Endothelial cell of hepatic sinusoid (primary cell): ENCODE measurements around the gene OR52E4.

Experiments
- in situ Hi-C: cut with HindIII; loops from 2 replicates; pipeline ENCODE4 v1.10.0; 2017; ENCODE audit warnings: low sequenced_read_pairs

The OR52E4 gene

GRCh38 chr11:5880329-5880728 is at the start of gene OR52E4:
TSS of gene OR52E4 (plus strand) at chr11:5880629. CDS start at chr11:5884293, 3,664 bp downstream.
- in situ Hi-C loops, result no loop called here

GRCh38 chr11:5831196-5831829 is 49.1 kb upstream of the OR52E4 start:
- in situ Hi-C loops, result no loop called here

- in situ Hi-C loops, result no loop called here
Observed at GRCh38 chr11:5833446-5833845, 47.0 kb upstream of the OR52E4 start.

DNA sequence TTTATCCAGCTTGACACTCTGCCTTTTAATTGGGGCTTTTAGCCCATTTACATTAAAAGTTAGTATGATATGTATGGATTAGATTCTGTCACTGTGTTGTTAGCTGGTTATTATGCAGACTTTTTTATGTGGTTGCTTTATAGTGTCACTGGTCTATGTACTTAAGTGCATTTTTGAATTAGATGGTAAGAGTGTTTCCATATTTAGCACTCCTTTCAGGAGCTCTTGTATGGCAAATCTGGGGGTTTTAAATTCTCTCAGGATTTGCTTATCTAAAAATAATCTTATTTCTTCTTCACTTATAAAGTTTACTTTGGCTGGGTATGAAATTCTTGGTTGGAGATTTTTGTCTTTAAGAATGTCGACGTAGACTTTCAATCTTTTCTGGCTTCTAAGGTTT is 42.7 kb upstream of the OR52E4 start:
- in situ Hi-C loops, result no loop called here

DNA sequence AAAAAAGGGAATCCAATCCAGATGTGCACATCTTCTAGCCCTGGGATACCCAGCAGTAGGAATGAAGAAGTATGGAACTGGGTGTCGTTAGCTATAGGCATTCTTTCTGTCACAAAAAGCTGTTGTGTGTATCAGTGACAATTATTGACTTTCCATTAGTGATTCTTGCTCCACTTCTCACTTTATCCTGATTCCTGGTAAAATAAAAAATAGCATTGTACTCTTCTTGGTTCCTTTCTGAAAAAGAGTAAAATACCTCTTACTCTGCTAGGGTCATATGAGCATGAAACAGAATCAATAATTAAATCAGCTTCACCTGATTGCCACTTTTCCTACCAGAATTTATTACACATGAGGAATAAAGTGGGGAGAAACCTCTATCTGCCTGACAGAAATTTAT is 38.6 kb upstream of the OR52E4 start, which contains the start of gene OR52E6:
Gene OR52E6 (minus strand): TSS at position 101 of the 400 bp plus-strand sequence. CDS start 0 bp downstream, at position 101.
- in situ Hi-C loops, result no loop called here

DNA sequence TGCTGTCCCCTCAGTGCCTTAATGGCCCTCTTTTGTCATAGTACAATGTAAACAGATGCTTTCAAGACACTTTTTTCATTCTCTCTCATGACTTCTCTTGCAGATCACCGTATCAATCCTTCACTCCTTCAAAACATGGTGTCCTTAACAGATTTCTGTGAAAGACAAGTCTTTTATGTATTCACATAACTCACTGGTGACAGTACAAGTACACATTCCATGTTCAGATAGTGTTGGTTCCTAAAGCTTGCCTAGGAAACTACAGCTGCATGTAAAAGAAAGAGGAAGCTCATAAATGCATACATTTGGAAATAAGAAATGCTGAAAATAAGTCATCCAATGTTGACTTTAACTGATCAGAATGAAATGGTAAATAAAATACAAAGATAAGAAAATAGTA is 33.7 kb upstream of the OR52E4 start:
- in situ Hi-C loops, result no loop called here

DNA sequence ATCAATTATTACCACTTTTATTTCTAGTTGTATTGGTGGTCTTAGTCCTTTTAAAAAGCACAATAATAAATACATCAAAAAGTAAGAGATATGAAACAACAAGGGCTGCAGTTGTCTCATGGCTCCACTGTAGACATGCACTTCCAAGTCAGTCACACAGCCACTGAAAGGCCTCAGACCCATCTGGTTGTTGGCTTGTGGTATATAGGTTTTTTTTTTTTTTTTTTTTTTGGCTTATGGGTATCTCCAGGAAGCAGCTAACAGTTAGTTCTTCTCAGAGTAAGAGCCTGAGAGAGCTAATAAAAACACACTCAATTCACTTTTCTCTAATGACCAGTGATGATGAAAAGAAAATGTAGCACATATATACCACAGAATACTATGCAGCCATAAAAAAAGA is 32.7 kb upstream of the OR52E4 start:
- in situ Hi-C loops, result no loop called here

DNA sequence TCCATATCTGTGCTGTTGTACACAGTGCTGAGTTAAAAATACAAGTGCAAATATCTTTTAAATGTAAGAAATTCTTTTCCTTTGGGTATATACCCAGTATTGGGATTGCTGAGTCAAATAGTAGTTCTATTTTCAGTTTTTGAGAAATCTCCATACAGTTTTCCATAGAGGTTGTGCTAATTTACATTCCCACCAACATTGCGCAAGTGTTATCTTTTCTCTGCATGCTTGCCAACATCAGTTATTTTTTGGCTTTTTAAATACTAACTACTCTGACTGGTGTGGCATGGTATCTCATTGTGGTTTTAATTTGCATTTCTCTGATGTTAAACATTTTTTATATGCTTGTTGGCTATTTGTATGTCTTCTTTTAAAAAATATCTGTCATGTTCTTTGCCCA is 29.4 kb upstream of the OR52E4 start:
- in situ Hi-C loops, result no loop called here

DNA sequence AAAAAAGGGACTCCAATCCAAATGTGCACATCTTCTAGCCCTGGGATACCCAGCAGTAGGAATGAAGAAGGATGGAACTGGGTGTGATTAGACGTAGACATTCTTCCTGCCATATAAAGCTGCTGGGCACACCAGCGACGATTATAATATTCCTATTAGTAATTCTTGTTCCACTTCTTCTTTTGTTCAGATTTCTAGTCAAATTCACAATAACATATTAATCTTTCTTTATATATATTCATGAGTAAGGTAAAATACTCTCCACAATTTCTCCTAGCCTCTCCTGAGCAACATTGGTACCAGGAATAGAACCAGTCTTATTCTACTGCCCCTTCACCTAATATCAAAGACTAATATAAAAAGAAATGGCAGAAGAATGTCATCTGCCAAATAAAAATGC is 22.8 kb upstream of the OR52E4 start, which contains the start of gene OR52E8:
Gene OR52E8 (minus strand): TSS at position 101 of the 400 bp plus-strand sequence. CDS start 0 bp downstream, at position 101.
- in situ Hi-C loops, result no loop called here

DNA sequence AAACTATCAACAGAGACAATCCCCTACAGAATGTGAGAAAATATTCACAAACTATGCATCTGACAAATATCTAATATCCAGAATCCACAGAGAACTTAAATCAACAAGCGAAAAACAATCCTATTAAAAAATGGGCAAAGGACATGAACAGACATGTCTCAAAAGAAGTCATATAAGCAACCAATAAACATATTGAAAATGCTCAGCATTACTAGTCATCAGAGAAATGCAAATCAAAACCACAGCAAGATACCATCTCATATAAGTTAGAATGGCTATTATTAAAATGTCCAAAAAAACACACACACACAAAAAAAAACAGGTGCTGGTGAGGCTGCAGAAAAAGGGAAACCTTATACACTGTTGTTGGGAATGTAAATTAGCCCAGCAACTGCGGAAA is 14.6 kb upstream of the OR52E4 start:
- in situ Hi-C loops, result no loop called here

GRCh38 chr11:5878564-5878963 is 1.9 kb upstream of the OR52E4 start:
- in situ Hi-C loops, result no loop called here

DNA sequence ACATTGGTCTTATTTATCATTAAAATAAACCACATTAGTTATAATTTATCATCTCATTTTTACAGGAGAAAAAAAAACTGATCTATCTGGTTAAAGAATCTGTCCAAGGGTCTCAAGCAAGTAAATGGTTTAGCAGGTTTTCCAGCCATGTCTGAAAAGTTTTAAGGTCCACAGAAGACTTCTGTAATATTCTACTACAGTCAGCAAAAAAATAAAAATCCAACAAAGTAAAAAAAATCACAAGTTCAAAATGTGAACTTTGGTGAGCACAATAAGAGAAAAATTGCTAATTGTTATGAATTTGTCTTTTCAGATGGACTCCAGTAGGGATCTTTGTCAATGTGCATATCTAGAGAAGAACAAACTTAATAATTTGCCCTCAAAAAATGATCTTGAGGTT is 1.3 kb downstream of the OR52E4 start:
- in situ Hi-C loops, result no loop called here

GRCh38 chr11:5887172-5887571 is 6.7 kb downstream of the OR52E4 start:
- in situ Hi-C loops, result no loop called here

GRCh38 chr11:5887661-5888060 is 7.2 kb downstream of the OR52E4 start:
- in situ Hi-C loops, result no loop called here

DNA sequence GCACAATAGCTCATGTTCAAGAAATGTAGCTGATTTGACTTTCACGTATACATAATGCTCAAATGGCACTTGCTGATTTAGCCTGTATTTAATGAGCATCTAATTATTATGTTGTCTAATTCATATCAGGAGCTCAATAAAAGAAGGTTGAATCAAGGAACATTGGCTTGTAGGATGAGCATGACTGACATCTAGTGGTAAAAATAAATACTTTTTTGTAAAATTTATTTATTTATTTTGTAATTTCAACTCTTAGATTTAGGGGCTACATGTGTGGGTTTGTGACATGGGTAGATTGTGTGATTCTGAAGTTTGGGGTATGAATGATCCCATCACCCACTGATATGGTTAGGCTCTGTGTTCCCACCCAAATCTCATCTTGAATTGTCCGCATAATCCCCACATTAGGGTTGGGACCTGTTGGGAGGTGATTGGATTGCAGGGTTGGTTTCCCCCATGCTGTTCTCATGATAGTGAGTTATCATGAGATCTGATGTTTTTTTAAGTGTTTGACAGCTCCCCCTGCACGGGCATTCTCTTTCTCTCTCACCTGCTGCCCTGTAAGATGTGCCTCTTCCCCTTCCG is 10.9 kb downstream of the OR52E4 start:
- in situ Hi-C loops, result no loop called here

- in situ Hi-C loops, result no loop called here
Observed at GRCh38 chr11:5892908-5893307, 12.5 kb downstream of the OR52E4 start, which contains the start of gene OR52E5. TSS of gene OR52E5 (plus strand) at chr11:5893208. CDS start at chr11:5900777, 7,569 bp downstream.

DNA sequence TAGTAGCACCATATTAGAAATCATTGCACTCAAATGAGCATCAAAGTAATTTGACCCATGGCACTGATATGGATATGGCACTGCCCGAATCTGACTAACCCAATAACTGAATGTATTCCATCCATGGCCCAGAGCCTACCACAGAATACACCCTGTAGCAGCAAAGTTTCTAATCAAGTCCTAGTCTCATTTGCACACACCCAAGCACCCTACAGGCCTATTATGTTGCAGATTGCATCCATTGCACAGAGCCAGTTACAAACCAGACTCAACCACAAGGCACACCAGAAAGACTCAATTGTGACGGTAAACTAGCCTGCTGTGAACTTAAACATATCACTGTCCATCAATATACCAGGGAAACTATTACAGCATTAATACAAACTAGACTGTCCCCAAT is 19.1 kb downstream of the OR52E4 start:
- in situ Hi-C loops, result no loop called here

DNA sequence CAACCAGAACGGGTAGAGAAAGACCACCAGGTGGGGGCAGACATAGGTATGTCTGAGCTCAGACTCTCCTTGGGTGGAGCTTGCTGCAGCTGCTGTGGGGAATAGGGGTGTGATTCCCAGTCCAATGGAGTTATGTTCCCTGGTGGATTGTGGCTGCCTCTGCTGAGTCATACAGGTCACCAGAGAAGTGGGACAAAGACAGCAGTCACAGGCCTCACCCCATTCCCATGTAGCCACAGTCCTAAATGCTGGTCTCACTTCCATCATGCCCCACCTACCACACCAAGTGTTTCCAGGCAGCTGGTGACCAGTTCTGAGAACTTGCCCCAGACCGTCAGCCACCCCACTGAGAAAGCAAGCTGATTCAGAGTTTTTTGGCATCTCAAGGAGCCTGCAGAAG is 30.1 kb downstream of the OR52E4 start:
- in situ Hi-C loops, result loop anchor here (5.0 kb wide), 1 partner anchor 48 kb away; no protein-coding TSS in a partner anchor

DNA sequence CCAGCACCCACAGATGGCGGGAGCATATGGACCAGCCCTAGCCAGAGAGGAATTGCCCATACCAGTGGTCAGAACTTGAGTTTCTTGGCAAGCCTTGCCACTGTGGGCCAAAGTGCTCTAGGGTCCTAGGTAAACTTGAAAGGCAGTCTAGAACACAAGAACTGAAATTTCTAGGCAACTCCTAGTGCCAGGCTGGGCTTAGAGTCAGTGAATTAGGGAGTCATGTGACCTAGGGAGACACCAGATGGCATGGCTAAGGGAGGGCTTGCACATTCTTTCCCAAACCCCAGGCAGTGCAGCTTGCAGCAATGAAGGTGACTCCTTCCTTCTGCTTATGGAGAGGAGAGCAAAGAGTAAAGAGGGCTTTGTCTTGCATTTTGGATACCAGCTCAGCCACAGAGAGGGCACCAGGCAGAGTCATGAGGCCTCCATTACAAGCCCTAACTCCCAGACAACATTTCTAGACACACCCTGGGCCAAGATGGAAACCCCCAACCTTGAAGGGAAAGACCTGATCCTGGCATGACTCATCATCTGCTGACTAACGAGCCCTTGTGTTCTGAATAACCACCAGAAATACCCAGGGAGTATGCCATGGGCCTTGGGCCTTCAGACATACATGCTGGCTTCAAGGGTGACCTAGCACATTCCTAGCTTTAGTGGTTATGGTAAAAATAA is 42.5 kb downstream of the OR52E4 start:
- in situ Hi-C loops, result no loop called here

DNA sequence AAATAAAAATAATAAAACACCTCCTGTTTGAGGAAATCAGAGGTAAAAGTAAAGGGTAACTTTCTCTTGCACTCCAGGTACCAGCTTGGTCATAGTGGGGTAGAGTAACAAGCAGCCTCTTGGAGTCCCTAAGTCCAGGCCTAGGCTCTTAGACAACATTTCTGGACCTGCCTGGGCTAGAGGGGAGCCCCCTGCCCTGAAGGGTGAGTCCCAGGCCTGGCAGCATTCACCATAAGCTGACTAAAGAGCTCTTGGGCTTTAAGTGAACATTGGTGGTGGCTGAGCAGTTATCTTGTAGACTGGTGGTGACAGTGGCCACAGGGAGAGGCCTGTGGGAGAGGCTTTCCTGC is 43.0 kb downstream of the OR52E4 start:
- in situ Hi-C loops, result no loop called here

GRCh38 chr11:5923794-5924193 is 43.4 kb downstream of the OR52E4 start:
- in situ Hi-C loops, result no loop called here

DNA sequence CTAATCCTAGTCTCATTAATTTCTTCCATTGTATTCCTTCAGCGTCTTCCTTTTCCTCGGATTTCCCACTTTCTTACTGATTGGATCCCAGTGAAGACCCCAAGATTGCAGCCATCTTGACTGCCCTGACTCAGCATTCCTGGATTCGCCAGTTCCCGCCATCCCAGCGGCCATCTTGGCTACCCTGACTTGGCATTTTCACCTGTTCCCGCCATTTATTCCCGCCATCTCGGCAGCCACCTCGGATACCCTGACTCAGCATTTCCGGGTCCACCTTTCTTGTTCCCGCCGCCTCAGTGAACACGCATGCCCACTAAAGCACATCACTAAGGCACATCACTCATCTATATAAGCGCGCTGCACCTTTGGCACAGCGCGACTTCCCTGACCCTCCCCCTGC is 47.8 kb downstream of the OR52E4 start:
- in situ Hi-C loops, result no loop called here
